HFF-Myc (cell line): ENCODE measurements around the gene HDAC4.
"Not testable (repeated sequence)": the region's sequence is repeated elsewhere in the genome, so short reads cannot be mapped to it uniquely, and the experiment has no call there.

Source experiments
- DNase-seq: peaks from one replicate; pipeline ENCODE4 v3.0.0-alpha.2; 2011; ENCODE audit warnings: low read depth; ENCODE audit errors: extremely low read depth
- H3K4me3 ChIP-seq: replicated peaks from 2 replicates; pipeline ENCODE4 v1.5.1; 2011; ENCODE audit warnings: low read depth, mild to moderate bottlenecking, control low read depth, low read length
- TF ChIP-seq, protein P1 (sequence below): IDR thresholded peaks from 2 replicates; pipeline ENCODE4 v1.5.1; 2012; ENCODE audit warnings: mild to moderate bottlenecking, low read depth, low read length, control low read depth; ENCODE audit errors: missing control alignments

HDAC4 gene

GRCh38 chr2:239178954-239179353, 221.9 kb downstream of the HDAC4 start:
- no peak for DNase-seq
- TF ChIP-seq, protein P1, sequence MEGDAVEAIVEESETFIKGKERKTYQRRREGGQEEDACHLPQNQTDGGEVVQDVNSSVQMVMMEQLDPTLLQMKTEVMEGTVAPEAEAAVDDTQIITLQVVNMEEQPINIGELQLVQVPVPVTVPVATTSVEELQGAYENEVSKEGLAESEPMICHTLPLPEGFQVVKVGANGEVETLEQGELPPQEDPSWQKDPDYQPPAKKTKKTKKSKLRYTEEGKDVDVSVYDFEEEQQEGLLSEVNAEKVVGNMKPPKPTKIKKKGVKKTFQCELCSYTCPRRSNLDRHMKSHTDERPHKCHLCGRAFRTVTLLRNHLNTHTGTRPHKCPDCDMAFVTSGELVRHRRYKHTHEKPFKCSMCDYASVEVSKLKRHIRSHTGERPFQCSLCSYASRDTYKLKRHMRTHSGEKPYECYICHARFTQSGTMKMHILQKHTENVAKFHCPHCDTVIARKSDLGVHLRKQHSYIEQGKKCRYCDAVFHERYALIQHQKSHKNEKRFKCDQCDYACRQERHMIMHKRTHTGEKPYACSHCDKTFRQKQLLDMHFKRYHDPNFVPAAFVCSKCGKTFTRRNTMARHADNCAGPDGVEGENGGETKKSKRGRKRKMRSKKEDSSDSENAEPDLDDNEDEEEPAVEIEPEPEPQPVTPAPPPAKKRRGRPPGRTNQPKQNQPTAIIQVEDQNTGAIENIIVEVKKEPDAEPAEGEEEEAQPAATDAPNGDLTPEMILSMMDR = no peak
- H3K4me3 ChIP-seq = no peak overlapping the region

DNA sequence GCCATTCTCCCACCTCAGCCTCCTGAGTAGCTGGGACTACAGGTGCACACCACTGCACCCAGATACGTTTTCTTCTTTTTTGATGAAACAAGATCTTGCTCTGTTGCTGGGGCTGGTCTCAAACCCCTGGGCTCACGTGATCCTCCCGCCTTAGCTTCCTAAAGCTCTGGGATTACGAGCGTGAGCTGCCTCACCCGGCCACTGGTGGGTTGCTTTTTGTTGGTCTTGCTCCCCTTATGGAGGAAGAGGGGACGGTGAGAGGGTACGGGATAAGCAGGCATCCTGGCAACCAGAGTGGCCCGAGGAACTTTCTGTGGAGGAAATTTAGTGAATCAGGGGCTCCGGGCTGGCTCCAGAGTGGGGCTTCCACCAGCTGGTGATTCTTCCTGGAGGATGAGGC, 222.3 kb downstream of the HDAC4 start:
- no peak overlapping the region for H3K4me3 ChIP-seq
- no peak for DNase-seq
- TF ChIP-seq, protein P1 = no peak

DNA sequence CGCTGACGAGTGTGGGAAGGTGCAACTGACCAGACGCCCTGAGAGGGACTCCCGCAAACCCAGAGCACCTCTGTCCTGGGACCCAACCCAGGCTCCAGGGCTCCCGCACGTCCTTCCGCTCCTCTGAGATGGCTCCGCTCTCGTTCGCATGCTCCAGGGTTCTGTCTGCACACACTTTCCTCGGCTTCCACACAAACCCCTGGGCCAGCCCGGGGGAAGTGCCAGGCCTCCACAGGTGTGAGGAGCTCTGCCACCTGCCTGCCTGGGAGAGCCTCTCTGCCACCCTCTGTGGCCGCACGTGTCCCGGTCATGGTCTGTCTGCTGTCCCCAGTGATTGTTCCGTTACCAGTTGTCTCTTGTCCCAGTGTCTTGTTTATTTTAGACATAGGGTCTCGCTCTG, 222.9 kb downstream of the HDAC4 start:
- no peak for DNase-seq
- no peak overlapping the region for H3K4me3 ChIP-seq
- TF ChIP-seq, protein P1 = no peak

- TF ChIP-seq, protein P1 = no peak
Observed at GRCh38 chr2:239177325-239177724, 223.5 kb downstream of the HDAC4 start.

GRCh38 chr2:239176138-239176803, 224.5 kb downstream of the HDAC4 start:
- H3K4me3 ChIP-seq, DNase-seq: not testable (repeated sequence)

More at GRCh38 chr2:239177325-239177724, 223.5 kb downstream of the HDAC4 start:
- no peak overlapping the region for H3K4me3 ChIP-seq
- DNase-seq = no peak

- no peak overlapping the region for H3K4me3 ChIP-seq
- TF ChIP-seq, protein P1 = no peak
- DNase-seq = no peak
Observed at GRCh38 chr2:239175181-239175580, 225.6 kb downstream of the HDAC4 start.

DNA sequence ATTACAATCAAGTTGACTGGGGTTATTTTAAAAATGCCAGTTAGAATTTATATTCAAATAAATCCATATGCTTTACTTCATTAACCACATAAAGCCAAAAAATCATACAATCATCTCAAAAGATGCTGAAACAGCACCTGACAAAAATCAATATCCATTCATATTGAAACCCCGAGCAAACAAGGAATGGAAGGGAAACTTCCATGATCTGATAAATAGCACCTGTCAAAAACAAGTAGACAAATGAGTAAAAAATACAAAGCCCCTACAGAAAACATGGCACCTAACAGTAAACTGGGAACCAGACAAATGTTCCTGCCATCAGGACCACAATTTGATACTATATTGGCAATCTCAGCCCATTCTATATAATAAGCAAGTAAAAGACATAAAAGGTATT, 227.5 kb downstream of the HDAC4 start:
- H3K4me3 ChIP-seq = no peak overlapping the region
- TF ChIP-seq, protein P1 = no peak
- no peak for DNase-seq
